AG09309 (cell line): Measurements from ENCODE around the gene DISP2.

Experiments
- DNase-seq: peaks from one replicate; pipeline ENCODE4 v3.0.0-alpha.2; 2010; ENCODE audit warnings: low read depth
- H3K4me3 ChIP-seq: 2 replicates; pipeline ENCODE4 v1.5.1; 2011; ENCODE audit warnings: mild to moderate bottlenecking, low read depth, low read length, moderate library complexity; ENCODE audit not compliant: control insufficient read depth
- TF ChIP-seq, protein P1 (sequence below): IDR thresholded peaks from 2 replicates; pipeline ENCODE4 v1.5.1; 2011; ENCODE audit warnings: mild to moderate bottlenecking, low read depth, low read length, inconsistent platforms; ENCODE audit not compliant: insufficient read depth, control insufficient read depth; ENCODE audit errors: missing control alignments

Gene DISP2, protein sequence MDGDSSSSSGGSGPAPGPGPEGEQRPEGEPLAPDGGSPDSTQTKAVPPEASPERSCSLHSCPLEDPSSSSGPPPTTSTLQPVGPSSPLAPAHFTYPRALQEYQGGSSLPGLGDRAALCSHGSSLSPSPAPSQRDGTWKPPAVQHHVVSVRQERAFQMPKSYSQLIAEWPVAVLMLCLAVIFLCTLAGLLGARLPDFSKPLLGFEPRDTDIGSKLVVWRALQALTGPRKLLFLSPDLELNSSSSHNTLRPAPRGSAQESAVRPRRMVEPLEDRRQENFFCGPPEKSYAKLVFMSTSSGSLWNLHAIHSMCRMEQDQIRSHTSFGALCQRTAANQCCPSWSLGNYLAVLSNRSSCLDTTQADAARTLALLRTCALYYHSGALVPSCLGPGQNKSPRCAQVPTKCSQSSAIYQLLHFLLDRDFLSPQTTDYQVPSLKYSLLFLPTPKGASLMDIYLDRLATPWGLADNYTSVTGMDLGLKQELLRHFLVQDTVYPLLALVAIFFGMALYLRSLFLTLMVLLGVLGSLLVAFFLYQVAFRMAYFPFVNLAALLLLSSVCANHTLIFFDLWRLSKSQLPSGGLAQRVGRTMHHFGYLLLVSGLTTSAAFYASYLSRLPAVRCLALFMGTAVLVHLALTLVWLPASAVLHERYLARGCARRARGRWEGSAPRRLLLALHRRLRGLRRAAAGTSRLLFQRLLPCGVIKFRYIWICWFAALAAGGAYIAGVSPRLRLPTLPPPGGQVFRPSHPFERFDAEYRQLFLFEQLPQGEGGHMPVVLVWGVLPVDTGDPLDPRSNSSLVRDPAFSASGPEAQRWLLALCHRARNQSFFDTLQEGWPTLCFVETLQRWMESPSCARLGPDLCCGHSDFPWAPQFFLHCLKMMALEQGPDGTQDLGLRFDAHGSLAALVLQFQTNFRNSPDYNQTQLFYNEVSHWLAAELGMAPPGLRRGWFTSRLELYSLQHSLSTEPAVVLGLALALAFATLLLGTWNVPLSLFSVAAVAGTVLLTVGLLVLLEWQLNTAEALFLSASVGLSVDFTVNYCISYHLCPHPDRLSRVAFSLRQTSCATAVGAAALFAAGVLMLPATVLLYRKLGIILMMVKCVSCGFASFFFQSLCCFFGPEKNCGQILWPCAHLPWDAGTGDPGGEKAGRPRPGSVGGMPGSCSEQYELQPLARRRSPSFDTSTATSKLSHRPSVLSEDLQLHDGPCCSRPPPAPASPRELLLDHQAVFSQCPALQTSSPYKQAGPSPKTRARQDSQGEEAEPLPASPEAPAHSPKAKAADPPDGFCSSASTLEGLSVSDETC (N-terminal part only)

DNA sequence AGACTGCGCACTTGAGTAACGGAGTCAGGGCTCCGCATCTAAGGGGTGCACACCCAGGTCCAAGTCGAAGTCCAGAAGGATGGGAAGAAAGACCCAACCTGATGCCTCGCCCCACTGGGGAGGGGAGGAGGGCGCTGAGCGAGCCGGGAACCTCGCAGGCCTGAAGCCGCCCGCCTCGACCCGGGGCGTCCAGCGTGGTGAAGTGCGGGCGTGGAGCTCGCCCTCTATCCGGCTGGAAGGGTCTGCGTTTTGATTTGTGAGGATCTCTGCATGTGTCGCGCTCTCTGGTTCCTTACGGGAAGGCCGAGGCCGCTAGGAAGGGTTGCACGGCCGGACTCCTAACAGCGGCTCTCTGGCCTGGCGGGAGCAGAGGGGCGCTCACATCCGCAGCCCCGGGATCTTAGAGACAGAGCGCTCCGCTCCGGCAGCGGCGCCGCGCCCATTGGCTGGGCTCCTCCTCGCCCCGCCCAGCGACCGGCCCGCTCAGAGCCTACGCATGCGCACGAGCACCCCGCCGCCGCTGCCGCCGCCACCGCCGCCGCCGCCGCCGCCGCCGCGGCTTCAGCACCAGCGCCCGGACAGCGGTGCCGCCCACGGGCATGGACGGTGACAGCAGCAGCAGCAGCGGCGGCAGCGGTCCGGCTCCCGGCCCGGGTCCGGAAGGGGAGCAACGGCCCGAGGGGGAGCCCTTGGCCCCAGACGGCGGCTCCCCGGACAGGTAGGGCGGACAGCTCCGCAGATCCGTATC, at the start of gene DISP2:
Gene DISP2, plus strand, starts transcription at position 497 of the 748 bp plus-strand sequence. Its CDS starts 103 bp downstream, at position 600.
- peak within 1 kb of the TSS; percentile 52 for H3K4me3 ChIP-seq
- DNase-seq, result no peak
- TF ChIP-seq, protein P1, sequence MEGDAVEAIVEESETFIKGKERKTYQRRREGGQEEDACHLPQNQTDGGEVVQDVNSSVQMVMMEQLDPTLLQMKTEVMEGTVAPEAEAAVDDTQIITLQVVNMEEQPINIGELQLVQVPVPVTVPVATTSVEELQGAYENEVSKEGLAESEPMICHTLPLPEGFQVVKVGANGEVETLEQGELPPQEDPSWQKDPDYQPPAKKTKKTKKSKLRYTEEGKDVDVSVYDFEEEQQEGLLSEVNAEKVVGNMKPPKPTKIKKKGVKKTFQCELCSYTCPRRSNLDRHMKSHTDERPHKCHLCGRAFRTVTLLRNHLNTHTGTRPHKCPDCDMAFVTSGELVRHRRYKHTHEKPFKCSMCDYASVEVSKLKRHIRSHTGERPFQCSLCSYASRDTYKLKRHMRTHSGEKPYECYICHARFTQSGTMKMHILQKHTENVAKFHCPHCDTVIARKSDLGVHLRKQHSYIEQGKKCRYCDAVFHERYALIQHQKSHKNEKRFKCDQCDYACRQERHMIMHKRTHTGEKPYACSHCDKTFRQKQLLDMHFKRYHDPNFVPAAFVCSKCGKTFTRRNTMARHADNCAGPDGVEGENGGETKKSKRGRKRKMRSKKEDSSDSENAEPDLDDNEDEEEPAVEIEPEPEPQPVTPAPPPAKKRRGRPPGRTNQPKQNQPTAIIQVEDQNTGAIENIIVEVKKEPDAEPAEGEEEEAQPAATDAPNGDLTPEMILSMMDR, result no peak

DNA sequence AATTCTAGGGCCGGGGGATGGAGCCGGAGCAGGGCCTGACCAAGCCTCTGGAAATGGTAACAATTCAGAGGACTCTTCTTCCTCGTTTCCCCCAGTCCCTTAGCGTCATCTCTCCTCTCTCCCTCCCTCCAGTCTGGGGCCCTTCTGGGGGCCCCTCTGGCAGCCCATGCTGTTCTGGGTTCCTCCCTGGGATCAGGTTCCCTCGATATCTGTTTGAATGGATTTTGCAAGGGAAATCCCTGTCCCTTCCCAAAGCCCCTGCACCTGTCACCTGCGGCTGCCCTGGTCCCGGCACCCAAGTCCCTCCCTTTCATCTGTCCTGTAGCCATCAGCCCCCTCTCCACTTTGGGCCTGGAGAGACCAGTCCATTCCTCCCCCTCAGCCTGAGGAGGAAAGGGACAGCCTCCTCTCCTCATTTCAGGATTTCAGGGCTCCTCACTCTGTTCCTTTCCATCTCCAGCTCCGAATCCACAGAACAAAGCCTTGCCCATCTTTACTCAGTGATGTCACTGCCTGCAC, 48.6 kb upstream of the DISP2 start:
- no peak overlapping the region for H3K4me3 ChIP-seq
- TF ChIP-seq, protein P1, result no peak
- DNase-seq, result no peak

DNA sequence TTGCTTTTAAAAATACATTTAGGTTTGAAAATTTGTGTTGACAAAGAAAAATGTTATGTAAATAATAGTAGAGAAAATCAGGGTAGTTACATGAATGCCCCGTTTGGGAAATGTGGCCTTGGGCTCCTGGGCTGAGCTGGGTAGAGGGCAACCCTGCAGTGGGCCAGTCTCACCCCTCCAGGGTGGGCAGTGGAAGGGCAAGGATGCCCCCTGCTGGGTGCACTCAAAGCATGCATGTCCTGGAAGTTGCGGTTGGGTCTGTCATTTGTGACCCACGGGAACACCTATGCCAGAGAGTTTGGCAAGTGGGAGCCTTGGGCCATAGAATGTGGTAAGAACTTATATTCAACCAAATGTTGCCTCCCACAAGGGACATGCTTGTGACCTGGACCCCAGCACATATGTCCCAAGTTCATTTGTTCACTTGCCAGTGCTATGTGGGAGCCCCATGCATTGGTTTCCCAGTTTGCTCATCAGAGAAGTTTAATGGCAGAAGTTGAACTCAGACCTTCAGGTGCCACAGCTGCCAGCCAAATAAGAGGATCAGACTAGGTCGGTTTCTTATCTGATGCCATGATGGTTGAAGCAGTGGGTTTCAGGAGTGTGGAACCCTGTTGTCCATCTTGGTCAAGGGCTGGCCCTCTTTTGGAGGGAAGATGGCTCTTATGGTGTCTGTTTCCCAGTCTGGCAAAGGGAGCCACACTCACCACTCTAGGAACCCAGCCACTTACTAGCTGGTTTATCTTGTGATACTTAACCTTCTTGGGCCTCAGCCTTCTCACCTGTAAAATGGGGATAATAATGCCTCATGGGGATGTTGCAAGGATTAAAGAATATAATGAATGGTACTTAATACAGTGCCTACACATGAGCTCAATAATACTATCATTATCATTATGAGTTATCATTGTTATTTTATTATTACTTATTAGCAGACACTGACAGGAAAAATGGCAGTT, 47.7 kb upstream of the DISP2 start:
- TF ChIP-seq, protein P1, result peak; percentile 76
- DNase-seq, result no peak
- no peak overlapping the region for H3K4me3 ChIP-seq

DNA sequence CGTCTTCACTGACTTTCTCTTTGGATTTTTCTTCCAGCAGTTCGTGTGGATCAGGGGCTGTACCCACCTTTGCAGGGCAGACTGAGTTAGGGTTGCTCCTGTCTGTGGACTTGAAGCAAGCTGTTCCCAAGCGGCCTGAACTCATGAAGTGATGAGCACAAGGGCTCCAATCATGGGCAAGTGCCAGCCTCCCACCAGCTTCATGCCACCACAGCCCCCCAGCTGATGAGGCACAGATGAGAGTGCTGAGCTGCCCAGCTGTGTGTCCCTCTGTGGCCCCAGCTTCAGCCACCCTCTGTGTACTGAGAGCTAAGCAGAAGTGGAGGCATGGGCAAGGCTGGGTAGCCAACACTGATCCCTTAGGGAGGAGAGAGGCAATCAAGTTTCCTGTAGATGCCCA, 47.0 kb upstream of the DISP2 start:
- DNase-seq, result no peak
- TF ChIP-seq, protein P1, result no peak
- no peak overlapping the region for H3K4me3 ChIP-seq

DNA sequence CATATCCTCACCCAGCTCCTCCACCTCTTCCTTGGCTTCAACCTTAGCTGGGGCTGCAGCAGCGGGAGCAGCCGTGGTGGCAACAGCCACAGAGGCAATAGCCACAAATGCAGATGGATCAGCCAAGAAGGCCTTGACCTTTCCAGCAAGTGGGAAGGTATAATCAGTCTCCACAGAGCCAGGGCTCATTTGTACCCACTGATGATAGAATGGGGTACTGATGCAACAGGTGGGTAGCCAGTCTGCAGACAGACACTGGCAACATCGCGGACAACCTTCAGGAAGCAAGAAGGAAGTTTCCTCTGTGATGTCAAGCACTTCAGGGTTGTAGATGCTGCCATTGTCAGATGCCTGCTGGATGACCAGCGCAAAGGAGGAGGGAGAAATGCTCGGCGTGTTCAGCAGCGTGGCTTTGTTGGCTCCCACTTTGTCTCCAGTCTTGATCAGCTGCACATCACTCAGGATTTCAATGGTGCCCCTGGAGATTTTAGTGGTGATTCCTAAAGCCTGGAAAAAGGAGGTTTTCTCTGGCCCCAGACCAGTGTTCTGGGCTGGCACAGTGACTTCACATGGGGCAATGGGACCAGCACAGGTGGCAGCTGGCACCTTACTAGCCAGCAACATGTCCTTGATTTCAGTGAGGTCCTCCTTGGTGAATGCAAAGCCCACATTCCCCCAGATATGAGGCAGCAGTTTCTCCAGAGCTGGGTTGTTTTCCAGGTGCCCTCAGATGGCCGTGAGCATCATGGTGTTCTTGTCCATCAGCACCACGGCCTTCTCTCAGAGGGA, 45.5 kb upstream of the DISP2 start:
- no peak overlapping the region for H3K4me3 ChIP-seq
- TF ChIP-seq, protein P1, result no peak
- DNase-seq, result no peak
